Vagina (tissue), 2 donors: ENCODE results near the gene HPCAL1.

ENCODE experiments used
- POLR2A ChIP-seq, 2 donors: fragments of 450-650 bp; IDR thresholded peaks; one replicate each; pipeline ENCODE4 v1.6.1; 2017; ENCODE audit warnings: antibody characterized with exemption in 2 of 2, mild to moderate bottlenecking in 2 of 2, moderate library complexity in 2 of 2
- TF ChIP-seq, protein P1 (sequence below), 3 experiments: fragments of 450-650 bp in 2 of 3; fragments of 200-600 bp in 1 of 3; sonication (generic) in 1 of 3; IDR thresholded peaks; one replicate each; pipeline ENCODE4 v1.5.1; 2017 to 2019; ENCODE audit warnings: antibody characterized with exemption in 3 of 3, mild to moderate bottlenecking in 2 of 3, moderate library complexity in 2 of 3

DNA sequence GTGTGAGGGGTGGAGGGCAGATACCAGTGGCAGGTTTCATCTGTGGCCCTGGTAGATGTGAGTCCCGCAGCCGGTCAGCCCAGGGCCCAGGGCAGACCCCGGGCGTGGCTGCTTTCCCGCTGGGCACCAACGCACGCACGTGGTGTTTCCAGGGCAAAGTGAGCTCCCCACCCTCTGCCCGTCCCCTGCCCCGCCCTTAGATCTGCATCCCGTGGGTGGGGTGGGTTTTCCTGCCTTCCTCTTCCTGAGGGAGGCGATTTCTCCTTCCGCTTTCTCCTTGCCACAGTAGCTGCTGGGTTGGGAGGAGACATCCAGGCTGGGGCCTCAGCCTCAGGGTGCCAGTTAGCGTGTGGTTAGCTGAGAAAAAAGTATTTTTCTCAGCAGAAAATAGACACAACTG, 95.8 kb downstream of the HPCAL1 start:
- no peak for TF ChIP-seq POLR2A (IDR thresholded peaks at IDR 0.05)
- TF ChIP-seq, protein P1, sequence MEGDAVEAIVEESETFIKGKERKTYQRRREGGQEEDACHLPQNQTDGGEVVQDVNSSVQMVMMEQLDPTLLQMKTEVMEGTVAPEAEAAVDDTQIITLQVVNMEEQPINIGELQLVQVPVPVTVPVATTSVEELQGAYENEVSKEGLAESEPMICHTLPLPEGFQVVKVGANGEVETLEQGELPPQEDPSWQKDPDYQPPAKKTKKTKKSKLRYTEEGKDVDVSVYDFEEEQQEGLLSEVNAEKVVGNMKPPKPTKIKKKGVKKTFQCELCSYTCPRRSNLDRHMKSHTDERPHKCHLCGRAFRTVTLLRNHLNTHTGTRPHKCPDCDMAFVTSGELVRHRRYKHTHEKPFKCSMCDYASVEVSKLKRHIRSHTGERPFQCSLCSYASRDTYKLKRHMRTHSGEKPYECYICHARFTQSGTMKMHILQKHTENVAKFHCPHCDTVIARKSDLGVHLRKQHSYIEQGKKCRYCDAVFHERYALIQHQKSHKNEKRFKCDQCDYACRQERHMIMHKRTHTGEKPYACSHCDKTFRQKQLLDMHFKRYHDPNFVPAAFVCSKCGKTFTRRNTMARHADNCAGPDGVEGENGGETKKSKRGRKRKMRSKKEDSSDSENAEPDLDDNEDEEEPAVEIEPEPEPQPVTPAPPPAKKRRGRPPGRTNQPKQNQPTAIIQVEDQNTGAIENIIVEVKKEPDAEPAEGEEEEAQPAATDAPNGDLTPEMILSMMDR (IDR thresholded peaks at IDR 0.05): no peak
